ENCODE data around the gene PPP6R1. TPM values are rescaled to one million over a fixed set of nuclear protein-coding genes. Genes with fewer than 3 reads are reported as not detected.

PPP6R1 gene
- total RNA-seq, 1 experiment from 2014 or later, result 172 TPM

DNA sequence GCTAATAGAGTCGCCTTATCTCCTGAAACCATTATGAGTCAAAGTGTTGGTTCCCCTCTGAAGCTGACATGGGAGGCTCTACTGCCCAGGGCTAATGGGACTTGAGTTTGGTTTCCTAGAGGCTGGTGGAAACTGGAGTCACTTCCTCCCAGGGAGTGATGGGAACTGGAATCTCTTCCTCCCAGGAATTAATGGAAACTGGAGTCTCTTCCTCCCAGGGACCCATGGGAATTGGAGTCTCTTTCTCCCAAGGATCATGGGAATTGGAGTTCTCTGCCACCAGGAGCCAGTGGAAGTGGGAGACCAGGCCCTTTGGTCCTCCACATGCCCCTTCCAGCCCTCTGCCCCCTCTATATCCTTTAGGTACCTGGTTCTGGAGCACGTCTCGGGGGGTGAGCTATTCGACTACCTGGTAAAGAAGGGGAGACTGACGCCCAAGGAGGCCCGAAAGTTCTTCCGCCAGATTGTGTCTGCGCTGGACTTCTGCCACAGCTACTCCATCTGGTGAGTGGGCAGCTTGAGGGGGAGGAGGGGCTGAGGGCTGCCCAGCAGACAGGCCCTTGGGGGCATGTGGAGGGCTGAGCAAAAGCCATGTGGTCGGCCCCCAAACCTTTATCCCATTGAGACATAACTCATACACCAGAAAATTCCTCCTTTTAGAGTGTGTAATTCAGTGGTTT lies 30.4 kb upstream of the PPP6R1 start:
- POLR2A ChIA-PET, result no interaction called here
- no peak for ATAC-seq
- H3K4me1 ChIP-seq (ENCODE audit: control insufficient read depth, insufficient read depth, low read length), result peaks cover 10% of the 10 kb centered on the region
- H3K9me3 ChIP-seq (ENCODE audit: control insufficient read depth, insufficient read depth, low read depth, low read length), result no peaks in the 10 kb centered on the region
- no peaks in the 10 kb centered on the region for H3K36me3 ChIP-seq (ENCODE audit: control insufficient read depth, insufficient read depth, low read length)
- in situ Hi-C loops (cut with HindIII; ENCODE audit: low pct_unique_long_range_greater_than_20kb, low sequenced_read_pairs), result no loop called here
- H3K27me3 ChIP-seq (ENCODE audit: control insufficient read depth, insufficient read depth, low read length), result no peaks in the 10 kb centered on the region
- no TSS peak for BruUV-seq (replicated peaks)
- no peak for DNase-seq (ENCODE audit: low read depth, low spot score)
- intact Hi-C loops (cut with micrococcal nuclease; ENCODE audit: unreplicated experiment), result no loop called here
- TF ChIP-seq REST (IDR thresholded peaks at IDR 0.05; ENCODE audit: insufficient read depth in 1 of 2, low read depth in 2 of 2, low read length in 1 of 2), result no peak
- TF ChIP-seq SIN3A (IDR thresholded peaks at IDR 0.05; ENCODE audit: borderline replicate concordance, insufficient read depth, low read depth, low read length), result no peak
- TF ChIP-seq POLR2AphosphoS5 (IDR thresholded peaks at IDR 0.05; ENCODE audit: low read depth, low read length), result no peak
- no peak for TF ChIP-seq TCF7L2 (IDR thresholded peaks at IDR 0.05; ENCODE audit: low read depth, low read length)
- no peak for TF ChIP-seq CTCF (IDR thresholded peaks at IDR 0.05)
- no peak overlapping the region for H3K27ac ChIP-seq (ENCODE audit: low read length)
- no peak overlapping the region for H3K4me3 ChIP-seq (ENCODE audit: low read depth in 2 of 2, low read length in 2 of 2)
- CTCF ChIA-PET, result no interaction called here

DNA sequence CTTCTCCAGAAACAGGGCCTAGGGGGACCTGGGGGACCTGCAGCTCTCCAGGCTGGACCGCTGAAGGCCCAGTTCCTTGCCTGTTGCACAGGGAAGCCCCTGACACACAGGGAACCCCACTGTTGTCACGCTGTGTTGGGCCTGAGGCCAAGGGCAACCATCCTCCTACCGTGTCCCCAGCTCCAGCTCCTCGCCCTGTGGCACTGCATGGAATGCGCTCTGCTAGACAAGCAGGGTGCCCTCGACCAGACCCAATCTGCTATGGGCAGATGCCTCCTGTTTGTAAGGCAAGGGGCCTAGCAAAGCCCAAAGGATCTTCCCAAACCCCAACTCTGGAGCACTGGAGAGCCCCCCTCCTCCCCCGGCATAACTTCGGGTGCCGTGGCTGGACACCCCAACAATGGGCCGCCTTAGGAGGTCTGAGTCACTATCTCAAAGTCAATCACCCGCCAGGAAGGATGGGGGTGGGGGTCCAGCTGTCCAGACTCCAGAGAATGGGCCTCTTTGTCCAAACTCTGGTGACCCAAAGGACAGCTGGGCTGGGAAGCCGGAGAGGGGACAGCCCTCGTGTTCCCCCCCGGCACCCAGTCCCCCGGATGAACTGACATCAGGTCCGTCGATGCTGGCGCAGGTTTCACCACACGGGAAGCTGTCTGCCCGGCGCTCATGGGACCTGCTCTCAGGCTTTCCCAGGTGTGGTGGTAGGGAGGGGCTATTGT lies 28.7 kb upstream of the PPP6R1 start:
- ChIA-PET CTCF (no interaction called here), POLR2A (no interaction called here)
- no TSS peak for BruUV-seq (replicated peaks)
- Histone ChIP-seq H3K27ac (ENCODE audit: low read length) (no peak overlapping the region), H3K4me3 (ENCODE audit: low read depth in 2 of 2, low read length in 2 of 2) (no peak overlapping the region), H3K4me1 (ENCODE audit: control insufficient read depth, insufficient read depth, low read length) (peaks cover 10% of the 10 kb centered on the region), H3K9me3 (ENCODE audit: control insufficient read depth, insufficient read depth, low read depth, low read length) (no peaks in the 10 kb centered on the region), H3K36me3 (ENCODE audit: control insufficient read depth, insufficient read depth, low read length) (no peaks in the 10 kb centered on the region), H3K27me3 (ENCODE audit: control insufficient read depth, insufficient read depth, low read length) (no peaks in the 10 kb centered on the region)
- intact Hi-C loops (cut with micrococcal nuclease; ENCODE audit: unreplicated experiment) (no loop called here), in situ Hi-C loops (cut with HindIII; ENCODE audit: low pct_unique_long_range_greater_than_20kb, low sequenced_read_pairs) (no loop called here)
- TF ChIP-seq POLR2AphosphoS5 (IDR thresholded peaks at IDR 0.05; ENCODE audit: low read depth, low read length), result no peak
- TF ChIP-seq SIN3A (IDR thresholded peaks at IDR 0.05; ENCODE audit: borderline replicate concordance, insufficient read depth, low read depth, low read length), result no peak
- TF ChIP-seq TCF7L2 (IDR thresholded peaks at IDR 0.05; ENCODE audit: low read depth, low read length), result no peak
- no peak for TF ChIP-seq REST (IDR thresholded peaks at IDR 0.05; ENCODE audit: insufficient read depth in 1 of 2, low read depth in 2 of 2, low read length in 1 of 2)
- no peak for TF ChIP-seq CTCF (IDR thresholded peaks at IDR 0.05)
- DNase-seq (ENCODE audit: low read depth, low spot score), result no peak
- no peak for ATAC-seq

All from Panc1 (cell line).